Lung (tissue), 12 donors: ENCODE measurements around the gene RAB6A. TPM values are rescaled to one million over a fixed set of nuclear protein-coding genes. Genes with fewer than 3 reads are reported as not detected.

Experiments used
- ATAC-seq: fragments of 200-7000 bp; cut with Tn5 transposase; one replicate; pipeline ENCODE4 v1.9.1; 2020; ENCODE audit warnings: moderate number of reproducible peaks; ENCODE audit not compliant: insufficient read depth, low FRiP score
- DNase-seq, 3 donors: peaks; one replicate each; pipeline ENCODE4 v3.0.0-alpha.2; 2013 to 2017
- H3K27ac ChIP-seq, 2 donors: one replicate each; pipeline ENCODE4 v1.5.1; 2013; ENCODE audit warnings: mild to moderate bottlenecking in 2 of 2, moderate library complexity in 2 of 2, control low read depth in 1 of 2, inconsistent platforms in 1 of 2, low read depth in 1 of 2, low read length in 1 of 2
- H3K27me3 ChIP-seq, 3 donors: one replicate each; pipeline ENCODE4 v1.5.1; 2013; ENCODE audit warnings: low read length in 2 of 3; ENCODE audit not compliant: control insufficient read depth in 3 of 3, insufficient read depth in 3 of 3
- H3K36me3 ChIP-seq, 4 donors: one replicate each; pipeline ENCODE4 v1.5.1; 2013; ENCODE audit warnings: low read length in 4 of 4, mild to moderate bottlenecking in 1 of 4, moderate library complexity in 1 of 4; ENCODE audit not compliant: control insufficient read depth in 4 of 4, insufficient read depth in 4 of 4
- H3K4me1 ChIP-seq, 5 donors: one replicate each; pipeline ENCODE4 v1.5.1; 2013; ENCODE audit warnings: low read length in 5 of 5, mild to moderate bottlenecking in 2 of 5, moderate library complexity in 1 of 5; ENCODE audit not compliant: control insufficient read depth in 5 of 5, insufficient read depth in 5 of 5
- H3K4me3 ChIP-seq: one replicate; pipeline ENCODE4 v1.5.1; 2013; ENCODE audit warnings: mild to moderate bottlenecking, control low read depth, moderate library complexity
- H3K9ac ChIP-seq, 2 donors: one replicate each; pipeline ENCODE4 v1.5.1; 2013; ENCODE audit warnings: low read length in 2 of 2, control low read depth in 1 of 2; ENCODE audit not compliant: insufficient read depth in 1 of 2
- H3K9me3 ChIP-seq, 4 donors: one replicate each; pipeline ENCODE4 v1.5.1; 2013; ENCODE audit warnings: low read length in 3 of 4, mild to moderate bottlenecking in 1 of 4, moderate library complexity in 1 of 4; ENCODE audit not compliant: control insufficient read depth in 4 of 4, insufficient read depth in 3 of 4
- WGBS, 2 donors: extraction: QIAGEN DNeasy Blood & Tissue Kit; methylation state at CpG; one replicate each; pipeline ENCODE4 v1.1.7; 2013; 5-methylcytosine and 5-hydroxymethylcytosine counted together
- polyA plus RNA-seq, 2 donors: library from polyadenylated mRNA; stranded (reverse); fragments of 200-250 nt; gene quantifications; one replicate each; pipeline ENCODE4 v1.2.1, GENCODE V29; 2013
- total RNA-seq, 2 donors: library from RNA; depleted of rRNA in 1 of 2; stranded (reverse); fragments of >200 nt in 1 of 2; gene quantifications; one replicate each; pipeline ENCODE4 v1.2.1, GENCODE V29; 2014 to 2021
- TF ChIP-seq, protein P1 (sequence below): IDR thresholded peaks from 2 replicates; pipeline ENCODE4 v1.5.1; 2012; ENCODE audit warnings: mild to moderate bottlenecking; ENCODE audit errors: control extremely low read depth, extremely low read depth
- donor health status: control.
- donor health status: control.
- donor health status: Bipolar disorder and iron deficiency.
- donor health status: healthy.
- donor health status: DM: yes; HTN: yes; CAD: no.

The RAB6A gene
- total and polyA plus RNA-seq, 4 donors = 45.8 to 159 (median 81.8) TPM

DNA sequence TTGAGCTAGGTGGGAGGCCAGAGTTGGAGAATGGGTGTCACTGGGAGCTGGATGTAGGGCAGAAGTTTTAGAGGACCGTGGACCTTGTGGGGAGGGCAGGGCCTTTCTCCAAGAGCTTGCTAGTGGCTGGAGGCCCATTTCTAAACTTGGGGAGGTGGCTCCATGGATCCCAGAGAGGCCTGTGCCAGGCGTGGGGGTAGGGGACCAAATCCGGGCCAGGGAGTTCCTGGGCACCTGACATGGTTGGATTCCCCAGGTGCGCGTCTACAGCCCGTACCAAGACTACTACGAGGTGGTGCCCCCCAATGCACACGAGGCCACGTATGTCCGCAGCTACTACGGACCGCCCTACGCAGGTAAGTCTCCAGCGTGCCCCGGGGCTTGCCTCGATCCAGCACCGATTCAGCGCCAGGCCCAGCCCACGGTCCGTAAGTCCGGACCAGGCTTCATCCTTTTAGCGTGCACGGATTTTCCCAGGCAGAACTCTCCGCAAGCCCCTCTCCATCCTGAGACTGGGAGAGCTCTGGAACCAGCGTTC lies 100.3 kb downstream of the RAB6A start:
- no peaks in the 10 kb centered on the region for H3K36me3 ChIP-seq
- WGBS, 2 donors = 31 to 32% methylated on average over 25 of the region's 25 CpGs
- no peak overlapping the region for H3K4me3 ChIP-seq
- TF ChIP-seq, protein P1, sequence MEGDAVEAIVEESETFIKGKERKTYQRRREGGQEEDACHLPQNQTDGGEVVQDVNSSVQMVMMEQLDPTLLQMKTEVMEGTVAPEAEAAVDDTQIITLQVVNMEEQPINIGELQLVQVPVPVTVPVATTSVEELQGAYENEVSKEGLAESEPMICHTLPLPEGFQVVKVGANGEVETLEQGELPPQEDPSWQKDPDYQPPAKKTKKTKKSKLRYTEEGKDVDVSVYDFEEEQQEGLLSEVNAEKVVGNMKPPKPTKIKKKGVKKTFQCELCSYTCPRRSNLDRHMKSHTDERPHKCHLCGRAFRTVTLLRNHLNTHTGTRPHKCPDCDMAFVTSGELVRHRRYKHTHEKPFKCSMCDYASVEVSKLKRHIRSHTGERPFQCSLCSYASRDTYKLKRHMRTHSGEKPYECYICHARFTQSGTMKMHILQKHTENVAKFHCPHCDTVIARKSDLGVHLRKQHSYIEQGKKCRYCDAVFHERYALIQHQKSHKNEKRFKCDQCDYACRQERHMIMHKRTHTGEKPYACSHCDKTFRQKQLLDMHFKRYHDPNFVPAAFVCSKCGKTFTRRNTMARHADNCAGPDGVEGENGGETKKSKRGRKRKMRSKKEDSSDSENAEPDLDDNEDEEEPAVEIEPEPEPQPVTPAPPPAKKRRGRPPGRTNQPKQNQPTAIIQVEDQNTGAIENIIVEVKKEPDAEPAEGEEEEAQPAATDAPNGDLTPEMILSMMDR = no peak
- no peak overlapping the region for H3K27ac ChIP-seq
- no peak overlapping the region for H3K9ac ChIP-seq
- H3K4me1 ChIP-seq = peaks cover 0 to 10% (median 6%) of the 10 kb centered on the region in 5 donors
- ATAC-seq (no peak), DNase-seq (no peak)
- no peaks in the 10 kb centered on the region for H3K9me3 ChIP-seq
- no peaks in the 10 kb centered on the region for H3K27me3 ChIP-seq

DNA sequence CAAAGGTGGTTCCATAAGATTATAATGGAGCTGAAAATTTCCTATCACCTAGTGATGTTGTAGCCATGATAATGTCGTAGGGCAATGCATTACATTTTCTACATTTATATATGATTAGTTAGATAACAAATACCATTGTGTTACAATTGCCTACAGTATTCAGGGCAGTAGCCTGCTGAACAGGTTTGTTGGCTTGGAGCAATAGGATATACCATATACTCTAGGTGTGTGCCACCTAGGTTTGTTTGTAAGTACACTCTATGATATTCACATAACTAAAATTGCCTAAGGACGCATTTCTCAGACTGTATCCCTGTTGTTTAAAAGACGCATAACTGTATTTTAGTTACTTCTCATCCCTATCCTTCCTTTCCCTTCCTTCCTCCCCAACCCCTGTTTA lies 100.9 kb downstream of the RAB6A start:
- peaks cover 0 to 10% (median 6%) of the 10 kb centered on the region in 5 donors for H3K4me1 ChIP-seq
- H3K27ac ChIP-seq = no peak overlapping the region
- H3K9ac ChIP-seq = no peak overlapping the region
- ATAC-seq = no peak
- H3K36me3 ChIP-seq = no peaks in the 10 kb centered on the region
- 84 to 91% methylated on average over 3 of the region's 3 CpGs for WGBS, 2 donors
- no peaks in the 10 kb centered on the region for H3K9me3 ChIP-seq
- TF ChIP-seq, protein P1 = no peak
- DNase-seq = peak in 1 of 3 donors; percentile 33
- H3K27me3 ChIP-seq = no peaks in the 10 kb centered on the region
- H3K4me3 ChIP-seq = no peak overlapping the region

DNA sequence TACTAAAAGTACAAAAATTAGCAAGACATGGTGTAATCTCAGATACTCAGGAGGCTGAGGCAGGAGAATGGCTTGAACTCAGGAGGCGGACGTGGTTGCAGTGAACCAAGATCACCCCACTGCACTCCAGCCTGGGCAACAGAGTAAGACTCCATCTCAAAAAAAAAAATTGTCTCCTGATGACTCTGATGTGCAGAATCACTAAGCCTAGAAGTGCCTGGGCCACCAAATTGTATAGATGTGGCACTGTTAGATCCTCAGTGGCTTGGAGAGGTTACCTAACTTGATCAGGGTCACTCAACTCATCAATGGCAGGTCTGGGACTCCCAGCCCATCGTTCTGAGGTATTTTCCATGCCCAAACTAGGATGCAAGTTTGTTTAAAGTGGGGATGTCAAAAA lies 103.9 kb downstream of the RAB6A start:
- Histone ChIP-seq H3K27me3 (no peaks in the 10 kb centered on the region), H3K4me1 (peaks cover 0 to 10% (median 0%) of the 10 kb centered on the region in 5 donors), H3K9me3 (no peaks in the 10 kb centered on the region), H3K4me3 (no peak overlapping the region), H3K9ac (no peak overlapping the region), H3K36me3 (no peaks in the 10 kb centered on the region), H3K27ac (no peak overlapping the region)
- TF ChIP-seq, protein P1 = no peak
- WGBS, 2 donors = 64 to 82% methylated on average over 3 of the region's 3 CpGs
- ATAC-seq (no peak), DNase-seq (no peak)

DNA sequence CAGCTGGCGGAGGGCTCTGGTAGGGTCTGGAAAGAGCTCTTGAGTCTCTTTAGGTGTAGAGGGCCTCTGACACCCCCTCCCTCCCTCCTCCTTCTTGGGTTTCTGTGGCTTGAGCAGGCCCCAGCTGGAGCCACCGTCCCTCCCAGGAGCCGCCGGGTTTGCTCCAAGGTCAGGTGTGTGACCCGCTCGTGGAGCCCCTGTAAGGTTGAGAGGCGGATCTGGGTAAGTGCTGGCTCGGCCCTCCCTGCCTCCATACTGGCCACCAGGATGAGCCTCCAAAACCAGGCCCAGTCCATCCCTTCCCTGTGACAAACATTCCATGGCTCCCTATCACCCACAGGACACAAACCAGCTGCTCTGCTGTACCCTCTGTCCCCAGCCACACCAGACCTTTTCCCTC lies 105.2 kb downstream of the RAB6A start:
- peaks cover 0 to 5% (median 0%) of the 10 kb centered on the region in 5 donors for H3K4me1 ChIP-seq
- ATAC-seq (no peak), DNase-seq (no peak)
- no peak overlapping the region for H3K9ac ChIP-seq
- H3K27me3 ChIP-seq = no peaks in the 10 kb centered on the region
- TF ChIP-seq, protein P1 = no peak
- H3K9me3 ChIP-seq = no peaks in the 10 kb centered on the region
- H3K4me3 ChIP-seq = no peak overlapping the region
- H3K27ac ChIP-seq = no peak overlapping the region
- whole genome bisulfite sequencing, 2 donors = 94 to 95% methylated on average over 8 of the region's 8 CpGs
- H3K36me3 ChIP-seq = no peaks in the 10 kb centered on the region
